Measurements from ENCODE around the gene PEX26. TPM values are rescaled to one million over a fixed set of nuclear protein-coding genes. Genes with fewer than 3 reads are reported as not detected.
"Not testable (repeated sequence)": the region's sequence is repeated elsewhere in the genome, so short reads cannot be mapped to it uniquely, and the experiment has no call there.

Gene PEX26
- total RNA-seq, 1 experiment from 2014 or later, result 19.2 TPM

GRCh38 chr22:18106550-18107341 lies 29.0 kb downstream of the PEX26 start:
- H3K36me3 ChIP-seq; H3K27ac ChIP-seq; H3K4me3 ChIP-seq; H3K9me3 ChIP-seq (replicated peaks); DNase-seq (ENCODE audit: low read depth in 1 of 2, low spot score in 2 of 2): not testable (repeated sequence)
- Histone ChIP-seq H3K4me1 (replicated peaks) (peaks cover 17% of the 10 kb centered on the region), H3K27me3 (replicated peaks) (peaks cover 17% of the 10 kb centered on the region)

- Histone ChIP-seq H3K4me1 (replicated peaks) (peaks cover 17% of the 10 kb centered on the region), H3K36me3 (no peaks in the 10 kb centered on the region), H3K9me3 (replicated peaks) (no peaks in the 10 kb centered on the region), H3K27me3 (replicated peaks) (peaks cover 23% of the 10 kb centered on the region), H3K4me3 (no peak overlapping the region), H3K27ac (no peak overlapping the region)
- no peak for DNase-seq (ENCODE audit: low read depth in 1 of 2, low spot score in 2 of 2)
Observed at GRCh38 chr22:18108187-18108586, 30.4 kb downstream of the PEX26 start.

DNA sequence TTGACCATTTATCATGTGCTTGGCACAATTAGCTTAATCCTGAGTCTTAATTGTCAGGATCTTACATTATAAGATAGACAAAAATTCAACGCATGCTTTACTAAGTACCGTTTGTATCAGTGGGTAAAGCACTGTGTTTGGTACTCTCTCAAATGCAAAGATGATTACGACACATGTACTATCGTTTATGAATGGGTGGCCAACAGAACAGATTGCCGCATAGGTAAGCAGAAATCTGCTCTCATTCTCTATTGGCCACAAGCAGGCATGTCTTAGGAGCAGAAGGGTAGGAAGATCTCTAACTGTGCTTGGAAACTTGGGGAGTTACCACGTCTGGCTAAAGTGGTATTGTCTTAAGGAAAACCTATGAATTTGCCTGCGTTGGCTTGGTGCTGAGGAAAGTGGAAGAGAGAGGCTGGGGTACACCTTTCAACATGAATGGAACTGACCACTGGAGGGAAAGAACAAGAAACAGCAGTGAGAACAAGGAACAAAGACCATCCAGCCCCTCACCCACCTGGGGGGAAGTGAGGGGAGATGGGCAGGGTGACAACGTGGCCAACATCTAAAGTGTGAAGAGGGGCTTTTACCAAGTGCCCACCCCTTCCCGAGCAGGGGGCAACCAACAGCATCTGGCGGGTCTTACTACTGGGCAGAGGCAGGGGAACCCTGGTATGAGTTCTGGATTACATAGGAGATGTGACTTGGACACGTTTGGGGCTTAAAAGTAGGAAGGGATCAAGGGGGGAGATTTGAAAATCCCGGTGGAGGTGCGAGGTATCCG lies 31.8 kb downstream of the PEX26 start:
- DNase-seq (ENCODE audit: low read depth in 1 of 2, low spot score in 2 of 2), result no peak
- H3K4me1 ChIP-seq (replicated peaks), result peaks cover 14% of the 10 kb centered on the region
- no peak overlapping the region for H3K4me3 ChIP-seq

DNA sequence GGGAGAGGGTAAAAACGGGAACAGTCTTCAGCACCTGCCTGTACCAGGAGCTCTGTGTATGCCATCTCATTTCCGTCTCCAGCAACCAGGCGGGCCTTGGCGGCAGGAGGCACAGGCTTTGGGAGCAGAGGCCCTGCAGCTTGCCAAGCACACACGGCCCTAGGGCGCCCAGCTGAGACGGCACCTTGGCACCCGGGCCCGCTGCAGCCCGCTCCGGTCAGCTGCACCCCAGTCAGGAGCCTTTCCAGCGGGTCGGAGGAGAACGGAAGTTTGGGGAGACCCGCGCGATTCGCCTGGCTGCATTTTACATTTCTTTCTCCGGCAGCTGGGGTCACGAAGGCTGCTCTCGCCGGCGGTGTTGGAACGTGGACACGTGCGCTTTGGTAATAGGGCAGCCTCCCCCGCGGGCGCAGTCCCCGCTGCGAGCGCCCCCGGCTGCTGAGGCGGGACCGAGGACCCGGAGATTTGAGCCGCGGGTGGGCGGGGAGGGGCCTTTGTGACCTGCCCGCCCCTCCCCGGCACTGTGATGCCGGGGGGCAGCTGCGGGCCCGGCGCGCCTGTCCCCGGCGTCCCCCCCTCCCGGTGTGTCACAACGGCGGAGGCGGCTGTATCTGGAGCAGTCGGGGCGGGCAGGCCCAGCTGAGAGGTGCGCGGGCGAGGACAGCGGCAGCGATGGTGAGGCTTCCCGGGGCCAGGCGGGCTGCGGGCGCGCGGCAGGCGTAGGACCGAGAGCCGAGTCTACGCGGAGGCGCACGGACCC lies 32.6 kb downstream of the PEX26 start, which contains the start of gene TUBA8:
Gene TUBA8, plus strand, starts transcription at position 616 of the 760 bp plus-strand sequence. Its CDS starts 57 bp downstream, at position 673.
- peak within 1 kb of the TSS; percentile 22 for H3K4me3 ChIP-seq
- H3K9me3 ChIP-seq (replicated peaks), result no peaks in the 10 kb centered on the region
- peak in 1 of 2 experiments; percentile 19 for DNase-seq (ENCODE audit: low read depth in 1 of 2, low spot score in 2 of 2)
- no peaks in the 10 kb centered on the region for H3K36me3 ChIP-seq
- peaks cover 12% of the 10 kb centered on the region for H3K4me1 ChIP-seq (replicated peaks)
- H3K27me3 ChIP-seq (replicated peaks), result peaks cover 23% of the 10 kb centered on the region
- H3K27ac ChIP-seq, result no peak within 1 kb of the TSS

More for the DNA sequence above, 31.8 kb downstream of the PEX26 start:
- H3K9me3 ChIP-seq (replicated peaks), result no peaks in the 10 kb centered on the region
- no peaks in the 10 kb centered on the region for H3K36me3 ChIP-seq
- no peak overlapping the region for H3K27ac ChIP-seq
- H3K27me3 ChIP-seq (replicated peaks), result peaks cover 23% of the 10 kb centered on the region

DNA sequence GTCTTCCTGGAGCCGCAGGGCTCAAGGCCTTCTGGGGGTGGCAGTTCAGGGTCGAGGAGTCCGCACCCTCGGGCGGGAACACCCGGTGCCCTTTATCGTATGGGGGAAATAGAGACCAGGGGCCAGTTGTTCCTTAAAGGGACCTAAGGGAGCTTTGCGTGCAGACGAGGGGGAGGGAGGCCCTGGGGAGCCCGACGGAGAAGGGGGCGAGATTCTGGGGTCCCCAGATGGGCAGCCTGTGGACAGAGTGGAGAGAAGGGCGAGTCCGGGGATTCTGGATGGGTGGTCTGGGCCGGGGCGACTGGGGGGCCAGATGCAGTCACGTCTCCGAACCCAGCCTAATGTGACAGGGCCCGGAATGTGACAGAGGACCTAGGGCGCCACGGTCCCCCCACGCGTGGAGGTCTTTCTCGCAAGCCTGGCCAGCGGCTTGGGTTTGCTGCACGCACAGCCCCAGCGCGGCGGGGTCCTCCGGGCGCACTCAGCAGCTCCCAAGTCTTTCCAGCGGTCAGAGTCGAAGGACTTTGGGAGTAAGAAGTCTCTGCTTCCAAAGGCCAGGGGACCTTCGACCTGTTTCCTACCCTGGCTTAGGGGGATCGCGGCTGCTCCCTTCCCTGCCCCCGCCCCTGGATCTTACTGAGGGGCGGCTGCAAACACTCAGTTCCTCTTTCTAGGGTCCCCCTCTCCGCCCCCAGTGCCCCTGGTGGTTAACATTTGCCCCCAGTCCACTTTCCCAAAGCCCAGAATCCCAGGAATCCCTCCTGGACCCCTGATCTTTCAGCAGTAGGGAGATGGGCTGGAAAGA lies 33.4 kb downstream of the PEX26 start:
- Histone ChIP-seq H3K36me3 (no peaks in the 10 kb centered on the region), H3K27me3 (replicated peaks) (peaks cover 23% of the 10 kb centered on the region), H3K4me1 (replicated peaks) (peaks cover 12% of the 10 kb centered on the region), H3K4me3 (peak overlapping the region; percentile 22), H3K9me3 (replicated peaks) (no peaks in the 10 kb centered on the region), H3K27ac (no peak overlapping the region)
- DNase-seq (ENCODE audit: low read depth in 1 of 2, low spot score in 2 of 2), result no peak

- no peak overlapping the region for H3K27ac ChIP-seq
- H3K36me3 ChIP-seq, result no peaks in the 10 kb centered on the region
- peaks cover 12% of the 10 kb centered on the region for H3K4me1 ChIP-seq (replicated peaks)
- no peaks in the 10 kb centered on the region for H3K9me3 ChIP-seq (replicated peaks)
- H3K27me3 ChIP-seq (replicated peaks), result peaks cover 23% of the 10 kb centered on the region
- no peak for DNase-seq (ENCODE audit: low read depth in 1 of 2, low spot score in 2 of 2)
- no peak overlapping the region for H3K4me3 ChIP-seq
Observed at GRCh38 chr22:18111759-18112330, 34.1 kb downstream of the PEX26 start.

GRCh38 chr22:18112440-18112839 lies 34.6 kb downstream of the PEX26 start:
- Histone ChIP-seq H3K9me3 (replicated peaks) (no peaks in the 10 kb centered on the region), H3K4me3 (no peak overlapping the region), H3K36me3 (no peaks in the 10 kb centered on the region), H3K27ac (no peak overlapping the region), H3K4me1 (replicated peaks) (peaks cover 12% of the 10 kb centered on the region), H3K27me3 (replicated peaks) (peaks cover 23% of the 10 kb centered on the region)
- no peak for DNase-seq (ENCODE audit: low read depth in 1 of 2, low spot score in 2 of 2)

DNA sequence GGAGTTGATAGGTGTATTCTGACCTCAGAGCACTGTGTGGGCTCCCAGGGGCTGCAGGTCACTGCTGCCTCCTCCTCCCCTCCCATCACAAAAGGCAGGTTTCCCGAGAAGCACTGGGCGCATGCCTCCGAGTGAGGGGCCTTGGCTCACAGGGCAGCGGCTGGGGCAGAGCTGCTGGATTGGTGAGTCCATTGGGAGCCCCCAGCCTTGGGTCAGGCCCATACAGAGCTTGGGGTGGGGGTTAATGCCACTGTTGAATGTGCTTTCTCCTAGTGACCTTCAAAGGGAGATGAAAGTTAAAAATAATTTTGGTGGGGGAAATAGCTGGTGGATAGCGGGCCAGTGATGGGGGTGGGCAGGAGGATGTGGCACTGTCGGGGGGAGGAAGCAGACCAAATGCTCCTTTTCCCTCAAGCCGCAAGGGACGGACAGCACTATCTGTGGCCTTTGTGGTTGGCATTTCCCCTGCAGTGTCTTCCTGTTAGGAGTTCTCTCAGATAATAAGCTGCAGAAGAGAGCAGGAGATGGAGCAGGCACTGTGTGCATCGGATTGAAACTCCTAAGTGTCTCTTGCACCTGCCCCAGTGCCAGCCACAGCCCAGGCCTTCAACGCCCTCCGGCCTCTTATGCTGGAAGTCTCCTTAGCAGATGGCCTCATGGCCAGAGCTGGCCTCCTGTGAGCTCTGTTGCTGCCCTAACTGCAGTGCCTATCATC lies 36.0 kb downstream of the PEX26 start:
- Histone ChIP-seq H3K27me3 (replicated peaks) (peaks cover 23% of the 10 kb centered on the region), H3K27ac (no peak overlapping the region), H3K9me3 (replicated peaks) (no peaks in the 10 kb centered on the region), H3K4me1 (replicated peaks) (peaks cover 12% of the 10 kb centered on the region), H3K4me3 (no peak overlapping the region), H3K36me3 (no peaks in the 10 kb centered on the region)
- DNase-seq (ENCODE audit: low read depth in 1 of 2, low spot score in 2 of 2), result no peak

DNA sequence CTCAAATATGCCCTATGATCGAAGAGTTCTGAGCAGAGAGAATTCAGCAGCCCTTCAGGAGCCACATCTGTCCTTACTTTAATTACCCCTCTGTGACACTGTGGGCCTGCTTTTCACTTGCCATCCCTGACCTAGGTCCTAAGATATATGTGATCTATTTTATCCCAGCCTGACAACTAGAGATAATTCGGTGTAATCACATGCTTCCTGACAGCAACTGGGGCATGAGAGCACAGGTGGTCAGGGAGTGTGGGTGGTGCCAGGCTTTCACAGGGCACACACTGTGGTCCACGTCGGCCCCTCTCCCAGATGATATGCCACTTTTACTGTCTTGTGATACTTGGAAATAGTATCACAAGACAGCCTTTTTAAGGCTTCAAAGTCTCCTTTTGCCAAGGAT lies 36.7 kb downstream of the PEX26 start:
- Histone ChIP-seq H3K9me3 (replicated peaks) (no peaks in the 10 kb centered on the region), H3K27me3 (replicated peaks) (peaks cover 23% of the 10 kb centered on the region), H3K36me3 (no peaks in the 10 kb centered on the region), H3K27ac (no peak overlapping the region), H3K4me1 (replicated peaks) (peaks cover 13% of the 10 kb centered on the region), H3K4me3 (no peak overlapping the region)
- no peak for DNase-seq (ENCODE audit: low read depth in 1 of 2, low spot score in 2 of 2)

GRCh38 chr22:18114976-18115652 lies 37.3 kb downstream of the PEX26 start:
- Histone ChIP-seq H3K4me1 (replicated peaks) (peaks cover 18% of the 10 kb centered on the region), H3K27me3 (replicated peaks) (peaks cover 22% of the 10 kb centered on the region), H3K9me3 (replicated peaks) (no peaks in the 10 kb centered on the region), H3K27ac (no peak overlapping the region), H3K36me3 (no peaks in the 10 kb centered on the region), H3K4me3 (no peak overlapping the region)
- DNase-seq (ENCODE audit: low read depth in 1 of 2, low spot score in 2 of 2), result no peak

DNA sequence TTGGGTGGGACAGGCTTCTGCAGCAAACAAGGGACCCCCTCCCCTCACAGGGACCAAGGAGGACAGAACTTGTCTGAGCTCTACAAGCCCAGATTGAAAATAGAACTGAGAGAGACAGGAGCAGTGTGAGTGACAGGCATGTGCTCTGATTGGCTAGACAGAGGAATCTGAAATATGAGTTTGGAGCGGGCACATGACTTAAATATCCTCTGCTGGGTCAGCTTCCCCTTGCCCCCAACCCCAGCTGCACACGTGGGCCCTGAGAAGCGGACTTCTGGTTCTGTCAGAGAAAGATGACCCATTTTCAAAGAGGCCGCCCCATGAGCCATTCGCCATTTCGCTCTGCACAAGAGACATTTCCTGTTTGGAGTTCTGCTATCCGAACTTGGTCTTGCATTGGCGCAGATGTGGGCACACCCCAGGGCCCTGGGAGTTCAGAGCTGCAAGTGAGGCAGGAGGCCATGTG lies 38.1 kb downstream of the PEX26 start:
- H3K27ac ChIP-seq, result no peak overlapping the region
- H3K36me3 ChIP-seq, result no peaks in the 10 kb centered on the region
- H3K4me1 ChIP-seq (replicated peaks), result peaks cover 10% of the 10 kb centered on the region
- no peak overlapping the region for H3K4me3 ChIP-seq
- H3K27me3 ChIP-seq (replicated peaks), result peaks cover 14% of the 10 kb centered on the region
- no peaks in the 10 kb centered on the region for H3K9me3 ChIP-seq (replicated peaks)
- DNase-seq (ENCODE audit: low read depth in 1 of 2, low spot score in 2 of 2), result no peak

- DNase-seq (ENCODE audit: low read depth in 1 of 2, low spot score in 2 of 2), result no peak
- no peak overlapping the region for H3K27ac ChIP-seq
Observed at GRCh38 chr22:18116634-18117033, 38.8 kb downstream of the PEX26 start.

More at GRCh38 chr22:18116634-18117033, 38.8 kb downstream of the PEX26 start:
- peaks cover 8% of the 10 kb centered on the region for H3K4me1 ChIP-seq (replicated peaks)
- no peaks in the 10 kb centered on the region for H3K9me3 ChIP-seq (replicated peaks)
- no peak overlapping the region for H3K4me3 ChIP-seq
- H3K27me3 ChIP-seq (replicated peaks), result peaks cover 7% of the 10 kb centered on the region; the same call in 1 of the 2 replicates
- no peaks in the 10 kb centered on the region for H3K36me3 ChIP-seq

All from SJSA1 (cell line).